Kidney tubule cell (primary cell): Measurements from ENCODE around the gene NDC80.
A peak's percentile ranks its signal among the peaks of the same experiment; 100 is the strongest.

ENCODE experiments used
- DNase-seq: peaks from one replicate; pipeline ENCODE4 v3.0.0-alpha.2; 2018; ENCODE audit warnings: low spot score

NDC80 gene

GRCh38 chr18:2557536-2557935 is 13.8 kb upstream of the NDC80 start:
- DNase-seq = no peak

- DNase-seq = no peak
These were observed 12.1 kb upstream of the NDC80 start for GRCh38 chr18:2559249-2559648.

- DNase-seq = no peak
These were observed 7.0 kb upstream of the NDC80 start for GRCh38 chr18:2564373-2564772.

- DNase-seq = no peak
These were observed 3.2 kb upstream of the NDC80 start for GRCh38 chr18:2568129-2568528.

- DNase-seq = no peak
These were observed 2.8 kb upstream of the NDC80 start for GRCh38 chr18:2568605-2569004.

- no peak for DNase-seq
These were observed 1.8 kb upstream of the NDC80 start for GRCh38 chr18:2569338-2570207.

GRCh38 chr18:2570772-2571199 is 571 bp upstream of the NDC80 start:
- peak; percentile 73 for DNase-seq

GRCh38 chr18:2572171-2572569 is 813 bp downstream of the NDC80 start:
- peak; percentile 19 for DNase-seq

GRCh38 chr18:2572892-2573291 is 1.5 kb downstream of the NDC80 start:
- DNase-seq = no peak

- DNase-seq = no peak
These were observed 2.1 kb downstream of the NDC80 start for GRCh38 chr18:2573408-2573807.

- no peak for DNase-seq
These were observed 16.4 kb downstream of the NDC80 start for GRCh38 chr18:2587788-2588187.

GRCh38 chr18:2588666-2589344 is 17.4 kb downstream of the NDC80 start:
- no peak for DNase-seq

GRCh38 chr18:2589345-2590068 is 18.1 kb downstream of the NDC80 start:
- peak; percentile 18 for DNase-seq

GRCh38 chr18:2590303-2590702 is 18.9 kb downstream of the NDC80 start:
- DNase-seq = no peak

- no peak for DNase-seq
These were observed 26.3 kb downstream of the NDC80 start for GRCh38 chr18:2597639-2598038.

GRCh38 chr18:2602844-2603243 is 31.5 kb downstream of the NDC80 start:
- no peak for DNase-seq

- no peak for DNase-seq
These were observed 35.0 kb downstream of the NDC80 start for GRCh38 chr18:2606335-2606734.

- DNase-seq = no peak
These were observed 38.2 kb downstream of the NDC80 start for GRCh38 chr18:2609604-2610003.

- no peak for DNase-seq
These were observed 39.2 kb downstream of the NDC80 start for GRCh38 chr18:2610549-2610948.

GRCh38 chr18:2612996-2613395 is 41.6 kb downstream of the NDC80 start:
- no peak for DNase-seq

GRCh38 chr18:2617401-2617998 is 46.1 kb downstream of the NDC80 start:
- no peak for DNase-seq

- DNase-seq = peak; percentile 35
These were observed 46.7 kb downstream of the NDC80 start for GRCh38 chr18:2618009-2618408.
